Endothelial cell of umbilical vein (primary cell): Measurements from ENCODE around the gene UGCG. TPM values are rescaled to one million over a fixed set of nuclear protein-coding genes. Genes with fewer than 3 reads are reported as not detected.

Experiments used
- BruUV-seq: library from RNA; stranded (reverse); fragments of 400-500 nt; replicated peaks from 2 replicates; lab custom pipeline; 2021; lab: Mats Ljungman, UMichigan
- CTCF ChIA-PET: fragments of 300-600, 350-600 bp; sonication (Branson Sonifier 250); formaldehyde crosslinking; loops from one replicate; lab custom pipeline; 2021; ENCODE audit warnings: antibody characterized with exemption, inconsistent platforms; lab: Charles Lee
- POLR2A ChIA-PET: fragments of 300-600, 350-600 bp; sonication (Branson Sonifier 250); formaldehyde crosslinking; loops from one replicate; lab custom pipeline; 2021; ENCODE audit warnings: antibody characterized with exemption, inconsistent platforms; lab: Charles Lee
- DNase-seq: peaks from one replicate; pipeline ENCODE4 v3.0.0-alpha.2; 2011; ENCODE audit warnings: low read depth, low spot score
- FAIRE-seq: peaks from 2 replicates; lab custom pipeline; 2011; peaks lifted over from hg19 to GRCh38; lab: Jason Lieb, UNC
- H2AFZ ChIP-seq: 2 replicates; pipeline ENCODE4 v1.6.0; 2012; ENCODE audit warnings: low read depth, low read length, control low read depth, inconsistent platforms
- H3K27ac ChIP-seq: 2 replicates; pipeline ENCODE4 v1.5.1; 2011; ENCODE audit warnings: low read depth, mild to moderate bottlenecking, control low read depth, low read length, moderate library complexity; ENCODE audit not compliant: insufficient read depth
- H3K27me3 ChIP-seq, 2 experiments: 2 replicates each; pipeline versions ENCODE4 v1.6.0 to v1.6.1; 2011; ENCODE audit warnings: low read length in 2 of 2, mixed read lengths in 1 of 2; ENCODE audit not compliant: control insufficient read depth in 2 of 2, insufficient read depth in 2 of 2
- H3K36me3 ChIP-seq, 2 experiments: 2 replicates in 1 of 2; 3 replicates in 1 of 2; pipeline ENCODE4 v1.5.1; 2011; ENCODE audit warnings: low read length in 2 of 2, mild to moderate bottlenecking in 1 of 2, moderate library complexity in 1 of 2; ENCODE audit not compliant: control insufficient read depth in 2 of 2, insufficient read depth in 2 of 2; ENCODE audit errors: extremely low read depth in 1 of 2
- H3K4me1 ChIP-seq: 3 replicates; pipeline ENCODE4 v1.5.1; 2011; ENCODE audit warnings: mild to moderate bottlenecking, low read length; ENCODE audit not compliant: control insufficient read depth, insufficient read depth; ENCODE audit errors: extremely low read depth
- H3K4me2 ChIP-seq: 2 replicates; pipeline ENCODE4 v1.6.1; 2011; ENCODE audit warnings: low read length, control low read depth, mixed read lengths; ENCODE audit not compliant: insufficient read depth
- H3K4me3 ChIP-seq, 3 experiments: fragments of 200-600 bp in 1 of 3; sonication (generic), shearing (Covaris generic) in 1 of 3; replicated peaks in 1 of 3; 2 replicates each; pipeline ENCODE4 v1.5.1; 2011 to 2016; ENCODE audit warnings: control low read depth in 3 of 3, low read length in 3 of 3, mild to moderate bottlenecking in 2 of 3, inconsistent platforms in 1 of 3, low read depth in 1 of 3, moderate library complexity in 1 of 3; ENCODE audit not compliant: insufficient read depth in 1 of 3
- H3K79me2 ChIP-seq: 2 replicates; pipeline ENCODE4 v1.6.0; 2012; ENCODE audit warnings: low read length, inconsistent platforms; ENCODE audit not compliant: control insufficient read depth, insufficient read depth
- H3K9ac ChIP-seq: replicated peaks from 2 replicates; pipeline ENCODE3; 2011; ENCODE audit warnings: low read length, control low read depth; ENCODE audit not compliant: insufficient read depth; ENCODE audit errors: extremely low read depth
- H3K9me1 ChIP-seq: replicated peaks from 3 replicates; pipeline ENCODE4 v1.6.0; 2011; ENCODE audit warnings: mild to moderate bottlenecking, low read length; ENCODE audit not compliant: control insufficient read depth, insufficient read depth; ENCODE audit errors: extremely low read depth
- H3K9me3 ChIP-seq: replicated peaks from 2 replicates; pipeline ENCODE4 v1.5.1; 2012; ENCODE audit warnings: low read length, inconsistent platforms; ENCODE audit not compliant: control insufficient read depth, insufficient read depth
- H4K20me1 ChIP-seq: replicated peaks from 2 replicates; pipeline ENCODE3; 2011; ENCODE audit warnings: mild to moderate bottlenecking, low read length; ENCODE audit not compliant: control insufficient read depth, insufficient read depth; ENCODE audit errors: extremely low read depth
- EZH2 ChIP-seq: IDR thresholded peaks from 2 replicates; pipeline ENCODE4 v1.6.1; 2012; ENCODE audit warnings: borderline replicate concordance, low read depth, mild to moderate bottlenecking, moderate library complexity, low read length, inconsistent platforms; ENCODE audit not compliant: severe bottlenecking
- FOS ChIP-seq: IDR thresholded peaks from 2 replicates; pipeline ENCODE4 v1.6.1; 2011; ENCODE audit warnings: mild to moderate bottlenecking, low read length, moderate library complexity, borderline replicate concordance; ENCODE audit not compliant: insufficient read depth
- GATA2 ChIP-seq: IDR thresholded peaks from 2 replicates; pipeline ENCODE4 v1.7.0; 2011; ENCODE audit warnings: low read depth, mild to moderate bottlenecking, moderate library complexity, mixed read lengths, low read length; ENCODE audit not compliant: insufficient read length, insufficient read depth
- JUN ChIP-seq: IDR thresholded peaks from 2 replicates; pipeline ENCODE4 v1.6.1; 2011; ENCODE audit warnings: borderline replicate concordance, low read depth; ENCODE audit not compliant: insufficient read length, insufficient read depth
- MYC ChIP-seq: IDR thresholded peaks from one replicate; pipeline ENCODE4 v1.6.1; 2011; ENCODE audit warnings: mild to moderate bottlenecking, low read depth, low read length
- POLR2A ChIP-seq: IDR thresholded peaks from 2 replicates; pipeline ENCODE4 v1.6.1; 2012; ENCODE audit warnings: low read depth, mild to moderate bottlenecking, control low read depth, low read length
- POLR2AphosphoS5 ChIP-seq: IDR thresholded peaks from 2 replicates; pipeline ENCODE4 v1.6.1; 2012; ENCODE audit warnings: low read depth, mild to moderate bottlenecking, control low read depth, low read length, moderate library complexity; ENCODE audit not compliant: insufficient read depth
- dilution Hi-C: fragments of 300-500 bp; cut with MboI; formaldehyde crosslinking; loops from one replicate; pipeline ENCODE4 v1.15.0; 2019; ENCODE audit warnings: low sequenced_read_pairs; ENCODE audit not compliant: extremely low pct_ligation_motif_present
- intact Hi-C: fragments of 100-400 bp; cut with micrococcal nuclease; formaldehyde crosslinking; loops from one replicate; pipeline ENCODE4 v1.10.0; 2022
- polyA plus RNA-seq, 4 experiments: library from polyadenylated mRNA; depleted of rRNA in 3 of 4; stranded (reverse) in 3 of 4; unstranded in 1 of 4; fragments of >200 nt; gene quantifications; 2 replicates each; pipeline versions ENCODE4 v1.2.1 to v1.2.3, GENCODE V29; 2011 to 2012; ENCODE audit warnings: missing spikeins in 1 of 4
- total RNA-seq: library from RNA; stranded (reverse); gene quantifications from 2 replicates; pipeline ENCODE4 v1.2.3, GENCODE V29; 2021
- TF ChIP-seq, protein P1 (sequence below): IDR thresholded peaks from 2 replicates; pipeline ENCODE4 v1.6.1; 2011; ENCODE audit not compliant: insufficient read depth, insufficient read length
- TF ChIP-seq, protein P2 (sequence below), 2 donors: IDR thresholded peaks; 1 replicate in 1 of 2; 2 replicates in 1 of 2; pipeline ENCODE4 v1.5.1; 2011; ENCODE audit warnings: low read length in 2 of 2, mild to moderate bottlenecking in 2 of 2, moderate library complexity in 2 of 2, control low read depth in 1 of 2, inconsistent platforms in 1 of 2, low read depth in 1 of 2; ENCODE audit not compliant: insufficient read depth in 1 of 2; ENCODE audit errors: extremely low read depth in 1 of 2

Gene UGCG
- total and polyA plus RNA-seq, 2 donors (not counting 3 experiments of a cell fraction or from before 2014, with no cell fraction given) = 28.5 to 38.5 TPM

DNA sequence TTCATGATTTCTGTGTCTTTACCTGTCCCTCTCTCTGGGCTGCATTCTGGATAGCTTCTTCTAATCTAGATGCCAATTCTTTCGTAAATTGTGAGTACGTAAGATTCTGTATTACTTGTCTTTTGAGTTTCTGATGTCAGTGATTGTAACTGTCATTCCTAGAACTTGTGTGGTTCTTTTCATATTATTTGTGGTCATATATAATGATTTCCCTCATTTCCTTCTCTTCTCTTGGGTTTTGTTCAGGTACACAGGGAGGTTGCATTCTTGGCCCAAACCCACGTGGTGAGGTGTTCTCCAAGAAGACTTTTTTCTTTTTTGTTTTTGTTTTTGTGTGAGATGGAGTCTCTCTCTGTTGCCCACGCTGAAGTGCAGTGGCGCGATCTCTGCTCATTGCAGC, 13.8 kb downstream of the UGCG start:
- H3K4me1 ChIP-seq = peaks cover 11% of the 10 kb centered on the region
- no peak for FAIRE-seq
- no peak overlapping the region for H3K4me3 ChIP-seq
- intact Hi-C loops (no loop called here), dilution Hi-C loops (no loop called here)
- peaks cover 0 to 2% of the 10 kb centered on the region in 2 experiments for H3K36me3 ChIP-seq
- TF ChIP-seq MYC = no peak
- no peak for TF ChIP-seq JUN
- TF ChIP-seq, protein P1, sequence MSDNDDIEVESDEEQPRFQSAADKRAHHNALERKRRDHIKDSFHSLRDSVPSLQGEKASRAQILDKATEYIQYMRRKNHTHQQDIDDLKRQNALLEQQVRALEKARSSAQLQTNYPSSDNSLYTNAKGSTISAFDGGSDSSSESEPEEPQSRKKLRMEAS = no peak
- no peak for TF ChIP-seq EZH2
- TF ChIP-seq POLR2A = no peak
- TF ChIP-seq, protein P2, sequence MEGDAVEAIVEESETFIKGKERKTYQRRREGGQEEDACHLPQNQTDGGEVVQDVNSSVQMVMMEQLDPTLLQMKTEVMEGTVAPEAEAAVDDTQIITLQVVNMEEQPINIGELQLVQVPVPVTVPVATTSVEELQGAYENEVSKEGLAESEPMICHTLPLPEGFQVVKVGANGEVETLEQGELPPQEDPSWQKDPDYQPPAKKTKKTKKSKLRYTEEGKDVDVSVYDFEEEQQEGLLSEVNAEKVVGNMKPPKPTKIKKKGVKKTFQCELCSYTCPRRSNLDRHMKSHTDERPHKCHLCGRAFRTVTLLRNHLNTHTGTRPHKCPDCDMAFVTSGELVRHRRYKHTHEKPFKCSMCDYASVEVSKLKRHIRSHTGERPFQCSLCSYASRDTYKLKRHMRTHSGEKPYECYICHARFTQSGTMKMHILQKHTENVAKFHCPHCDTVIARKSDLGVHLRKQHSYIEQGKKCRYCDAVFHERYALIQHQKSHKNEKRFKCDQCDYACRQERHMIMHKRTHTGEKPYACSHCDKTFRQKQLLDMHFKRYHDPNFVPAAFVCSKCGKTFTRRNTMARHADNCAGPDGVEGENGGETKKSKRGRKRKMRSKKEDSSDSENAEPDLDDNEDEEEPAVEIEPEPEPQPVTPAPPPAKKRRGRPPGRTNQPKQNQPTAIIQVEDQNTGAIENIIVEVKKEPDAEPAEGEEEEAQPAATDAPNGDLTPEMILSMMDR (IDR thresholded peaks at IDR 0.05; ENCODE audit: extremely low read depth in 1 of 2, insufficient read depth in 1 of 2, low read depth in 1 of 2, low read length in 2 of 2) = no peak
- TF ChIP-seq POLR2AphosphoS5 = no peak
- TF ChIP-seq GATA2 = no peak
- TF ChIP-seq FOS = no peak
- H3K79me2 ChIP-seq = peaks cover 97% of the 10 kb centered on the region
- H2AFZ ChIP-seq = no peak overlapping the region
- POLR2A ChIA-PET = no interaction called here
- no peak for DNase-seq
- H3K4me2 ChIP-seq = no peak overlapping the region
- H4K20me1 ChIP-seq = peaks cover 10% of the 10 kb centered on the region
- no TSS peak for BruUV-seq
- H3K27me3 ChIP-seq = no peaks in the 10 kb centered on the region
- CTCF ChIA-PET = interaction anchor here (1.5 kb wide), 1 partner anchor 164 kb away, joined by 3 read pairs; no protein-coding TSS in a partner anchor
- no peaks in the 10 kb centered on the region for H3K9me3 ChIP-seq
- H3K27ac ChIP-seq = no peak overlapping the region
- no peaks in the 10 kb centered on the region for H3K9me1 ChIP-seq
- no peak overlapping the region for H3K9ac ChIP-seq
